ENCODE data around the gene GBE1. TPM values are rescaled to one million over a fixed set of nuclear protein-coding genes. Genes with fewer than 3 reads are reported as not detected.
A peak's percentile ranks its signal among the peaks of the same experiment; 100 is the strongest.

Gene GBE1
- total RNA-seq, 2 donors from 2014 or later: 59.0 to 82.7 TPM

GRCh38 chr3:81459733-81460132, 301.7 kb downstream of the GBE1 start:
- intact Hi-C loops (cut with DNase I): no loop called here
- ATAC-seq (no peak), DNase-seq (no peak)

GRCh38 chr3:81452418-81452817, 309.0 kb downstream of the GBE1 start:
- no peak for DNase-seq
- ATAC-seq: no peak
- intact Hi-C loops (cut with DNase I): no loop called here

GRCh38 chr3:81451611-81452010, 309.8 kb downstream of the GBE1 start:
- DNase-seq (no peak), ATAC-seq (no peak)
- intact Hi-C loops (cut with DNase I): no loop called here

GRCh38 chr3:81451140-81451539, 310.3 kb downstream of the GBE1 start:
- ATAC-seq: no peak
- no peak for DNase-seq
- intact Hi-C loops (cut with DNase I): no loop called here

- ATAC-seq: no peak
- no peak for DNase-seq
- intact Hi-C loops (cut with DNase I): no loop called here
Measured at GRCh38 chr3:81446806-81447205, 314.6 kb downstream of the GBE1 start.

GRCh38 chr3:81445712-81446111, 315.7 kb downstream of the GBE1 start:
- no peak for ATAC-seq
- DNase-seq: no peak
- intact Hi-C loops (cut with DNase I): no loop called here

GRCh38 chr3:81444817-81445460, 316.5 kb downstream of the GBE1 start:
- intact Hi-C loops (cut with DNase I): no loop called here
- DNase-seq (no peak), ATAC-seq (no peak)

- intact Hi-C loops (cut with DNase I): no loop called here
- ATAC-seq (peak; percentile 90 to 91), DNase-seq (no peak)
Measured at GRCh38 chr3:81443958-81444357, 317.5 kb downstream of the GBE1 start.

- no peak for ATAC-seq
- no peak for DNase-seq
- intact Hi-C loops (cut with DNase I): no loop called here
Measured at GRCh38 chr3:81443457-81443782, 318.0 kb downstream of the GBE1 start.

- intact Hi-C loops (cut with DNase I): no loop called here
- no peak for ATAC-seq
- no peak for DNase-seq
Measured at GRCh38 chr3:81442758-81443456, 318.5 kb downstream of the GBE1 start.

- DNase-seq: no peak
- intact Hi-C loops (cut with DNase I): no loop called here
- no peak for ATAC-seq
Measured at GRCh38 chr3:81440661-81441060, 320.8 kb downstream of the GBE1 start.

Data from left cardiac atrium (tissue), 4 donors.